HuH-7.5 (cell line): ENCODE measurements around the gene ELL2.

Experiments used
- DNase-seq: peaks from one replicate; pipeline ENCODE4 v3.0.0; 2011; ENCODE audit warnings: low spot score

ELL2 gene

GRCh38 chr5:95961617-95962474 is at the start of gene ELL2:
Gene ELL2 (minus strand): TSS chr5:95961851. CDS start chr5:95961721, 130 bp downstream.
- peak; percentile 80 for DNase-seq

- no peak for DNase-seq
These were observed 47.5 kb upstream of the ELL2 start for GRCh38 chr5:96008987-96009647.

- DNase-seq = no peak
These were observed 46.8 kb upstream of the ELL2 start for GRCh38 chr5:96008487-96008886.

- DNase-seq = no peak
These were observed 45.4 kb upstream of the ELL2 start for GRCh38 chr5:96007051-96007450.

- DNase-seq = no peak
These were observed 44.6 kb upstream of the ELL2 start for GRCh38 chr5:96006291-96006690.

- DNase-seq = no peak
These were observed 43.1 kb upstream of the ELL2 start for GRCh38 chr5:96004754-96005153.

- DNase-seq = no peak
These were observed 42.4 kb upstream of the ELL2 start for GRCh38 chr5:96004087-96004486.

GRCh38 chr5:96001262-96001661 is 39.6 kb upstream of the ELL2 start:
- no peak for DNase-seq

GRCh38 chr5:96000308-96000707 is 38.7 kb upstream of the ELL2 start:
- no peak for DNase-seq

GRCh38 chr5:95996904-95997723 is 35.5 kb upstream of the ELL2 start:
- no peak for DNase-seq

- no peak for DNase-seq
These were observed 34.4 kb upstream of the ELL2 start for GRCh38 chr5:95995962-95996489.

GRCh38 chr5:95993776-95994175 is 32.1 kb upstream of the ELL2 start:
- no peak for DNase-seq

- no peak for DNase-seq
These were observed 31.6 kb upstream of the ELL2 start for GRCh38 chr5:95993266-95993665.

GRCh38 chr5:95989283-95990048 is 27.8 kb upstream of the ELL2 start:
- no peak for DNase-seq

- no peak for DNase-seq
These were observed 27.2 kb upstream of the ELL2 start for GRCh38 chr5:95988877-95989276.

- DNase-seq = no peak
These were observed 26.4 kb upstream of the ELL2 start for GRCh38 chr5:95988094-95988493.

- DNase-seq = peak; percentile 37
These were observed 25.4 kb upstream of the ELL2 start for GRCh38 chr5:95986937-95987520.

GRCh38 chr5:95986001-95986400 is 24.4 kb upstream of the ELL2 start:
- no peak for DNase-seq

GRCh38 chr5:95985249-95985648 is 23.6 kb upstream of the ELL2 start:
- no peak for DNase-seq

GRCh38 chr5:95984287-95984938 is 22.8 kb upstream of the ELL2 start:
- DNase-seq = no peak

- no peak for DNase-seq
These were observed 21.9 kb upstream of the ELL2 start for GRCh38 chr5:95983509-95983908.
